ENCODE data around the gene SLAIN2. TPM values are rescaled to one million over a fixed set of nuclear protein-coding genes. Genes with fewer than 3 reads are reported as not detected.

SLAIN2 gene
- total RNA-seq, 4 donors from 2014 or later = 28.4 to 355 (median 55.8) TPM

DNA sequence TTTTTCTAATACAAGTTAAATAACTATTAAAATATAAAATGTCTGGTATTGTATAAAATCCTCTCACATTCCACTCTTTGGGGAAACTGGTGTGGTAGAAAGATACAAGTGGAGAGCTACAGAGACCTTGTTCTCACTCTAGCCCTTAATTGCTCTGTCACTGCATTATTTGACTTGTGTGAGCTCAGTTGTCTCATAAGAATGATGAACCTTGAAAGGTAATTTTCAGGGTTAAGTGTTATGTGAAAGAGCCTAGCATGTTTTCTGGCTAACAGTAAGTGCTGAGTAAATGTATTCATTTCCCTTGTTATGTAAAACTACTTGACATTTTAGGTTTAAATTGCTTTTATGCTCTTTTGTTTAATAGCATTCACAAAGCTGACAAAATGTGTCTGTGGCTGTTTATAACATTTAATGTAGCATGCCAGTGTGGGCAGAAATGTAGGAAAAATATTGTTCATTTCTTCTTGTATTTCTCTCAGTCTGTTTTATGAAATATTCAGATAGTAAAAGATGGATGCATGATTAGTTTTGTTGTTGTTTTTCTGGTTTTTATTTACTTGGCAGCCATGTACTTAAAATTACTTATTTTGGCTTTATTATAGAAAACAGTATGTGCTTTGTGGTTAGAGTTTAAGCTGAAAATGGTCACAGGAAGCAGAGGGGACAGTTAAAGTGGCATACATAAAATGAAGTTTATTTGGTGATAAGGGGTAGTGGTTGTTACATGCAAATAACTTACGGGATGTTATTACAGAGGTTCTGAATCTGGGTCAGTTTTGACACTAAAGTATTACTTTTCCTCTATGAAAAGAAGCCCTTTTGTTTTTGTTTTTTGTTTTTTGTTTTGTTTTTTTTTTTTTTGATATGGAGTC, 29.2 kb downstream of the SLAIN2 start:
- WGBS, 2 donors (ENCODE audit: low coverage in 1 of 2) = 27 to 33% methylated on average over 1 of the region's 1 CpG
- in situ Hi-C loops (cut with MboI; ENCODE audit: low pct_ligation_motif_present in 1 of 4, low pct_unique_long_range_greater_than_20kb in 1 of 4, low sequenced_read_pairs in 3 of 4) = no loop called here
- Histone ChIP-seq H3K27me3 (no peaks in the 10 kb centered on the region), H3K36me3 (no peaks in the 10 kb centered on the region), H3K9me3 (no peaks in the 10 kb centered on the region), H3K4me3 (no peak overlapping the region), H3K27ac (no peak overlapping the region), H3K4me1 (peaks cover 9 to 70% (median 30%) of the 10 kb centered on the region in 4 donors)
- no peak for DNase-seq
- TF ChIP-seq, protein P1, sequence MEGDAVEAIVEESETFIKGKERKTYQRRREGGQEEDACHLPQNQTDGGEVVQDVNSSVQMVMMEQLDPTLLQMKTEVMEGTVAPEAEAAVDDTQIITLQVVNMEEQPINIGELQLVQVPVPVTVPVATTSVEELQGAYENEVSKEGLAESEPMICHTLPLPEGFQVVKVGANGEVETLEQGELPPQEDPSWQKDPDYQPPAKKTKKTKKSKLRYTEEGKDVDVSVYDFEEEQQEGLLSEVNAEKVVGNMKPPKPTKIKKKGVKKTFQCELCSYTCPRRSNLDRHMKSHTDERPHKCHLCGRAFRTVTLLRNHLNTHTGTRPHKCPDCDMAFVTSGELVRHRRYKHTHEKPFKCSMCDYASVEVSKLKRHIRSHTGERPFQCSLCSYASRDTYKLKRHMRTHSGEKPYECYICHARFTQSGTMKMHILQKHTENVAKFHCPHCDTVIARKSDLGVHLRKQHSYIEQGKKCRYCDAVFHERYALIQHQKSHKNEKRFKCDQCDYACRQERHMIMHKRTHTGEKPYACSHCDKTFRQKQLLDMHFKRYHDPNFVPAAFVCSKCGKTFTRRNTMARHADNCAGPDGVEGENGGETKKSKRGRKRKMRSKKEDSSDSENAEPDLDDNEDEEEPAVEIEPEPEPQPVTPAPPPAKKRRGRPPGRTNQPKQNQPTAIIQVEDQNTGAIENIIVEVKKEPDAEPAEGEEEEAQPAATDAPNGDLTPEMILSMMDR (IDR thresholded peaks at IDR 0.05) = no peak
- TF ChIP-seq EP300 (IDR thresholded peaks at IDR 0.05; ENCODE audit: low read depth) (no peak), POLR2AphosphoS5 (IDR thresholded peaks at IDR 0.05) (no peak), POLR2A (IDR thresholded peaks at IDR 0.05) (no peak)
- intact Hi-C loops (cut with DNase I; ENCODE audit: low total_unique reads) = no loop called here

DNA sequence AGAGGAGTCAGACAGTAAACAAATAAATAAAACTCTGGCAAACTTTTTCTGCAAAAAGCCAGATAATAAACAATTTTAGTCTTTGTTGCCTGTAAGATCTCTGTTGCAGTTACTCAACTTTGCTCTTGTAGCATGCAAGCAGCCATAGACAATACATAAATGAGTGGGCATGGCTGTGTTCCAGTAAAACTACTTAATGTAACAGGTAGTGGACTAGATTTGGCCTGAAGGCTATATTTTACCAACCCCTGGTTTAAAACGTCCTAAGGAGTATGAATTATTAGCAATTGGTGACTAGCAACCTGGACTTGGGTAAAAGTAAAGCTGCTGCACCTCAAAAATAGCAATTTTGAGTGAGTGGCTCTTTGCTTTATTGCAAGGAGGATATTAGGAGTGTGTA, 30.9 kb downstream of the SLAIN2 start:
- in situ Hi-C loops (cut with MboI; ENCODE audit: low pct_ligation_motif_present in 1 of 4, low pct_unique_long_range_greater_than_20kb in 1 of 4, low sequenced_read_pairs in 3 of 4) = no loop called here
- Histone ChIP-seq H3K9me3 (no peaks in the 10 kb centered on the region), H3K27ac (no peak overlapping the region), H3K27me3 (no peaks in the 10 kb centered on the region), H3K36me3 (no peaks in the 10 kb centered on the region), H3K4me3 (no peak overlapping the region), H3K4me1 (peaks cover 7 to 62% (median 28%) of the 10 kb centered on the region in 4 donors)
- WGBS, 2 donors (ENCODE audit: low coverage in 1 of 2) = 33 to 40% methylated on average over 1 of the region's 1 CpG
- no peak for DNase-seq
- TF ChIP-seq EP300 (IDR thresholded peaks at IDR 0.05; ENCODE audit: low read depth) (no peak), POLR2AphosphoS5 (IDR thresholded peaks at IDR 0.05) (no peak), POLR2A (IDR thresholded peaks at IDR 0.05) (no peak)
- TF ChIP-seq, protein P1 (IDR thresholded peaks at IDR 0.05) = no peak
- intact Hi-C loops (cut with DNase I; ENCODE audit: low total_unique reads) = no loop called here

DNA sequence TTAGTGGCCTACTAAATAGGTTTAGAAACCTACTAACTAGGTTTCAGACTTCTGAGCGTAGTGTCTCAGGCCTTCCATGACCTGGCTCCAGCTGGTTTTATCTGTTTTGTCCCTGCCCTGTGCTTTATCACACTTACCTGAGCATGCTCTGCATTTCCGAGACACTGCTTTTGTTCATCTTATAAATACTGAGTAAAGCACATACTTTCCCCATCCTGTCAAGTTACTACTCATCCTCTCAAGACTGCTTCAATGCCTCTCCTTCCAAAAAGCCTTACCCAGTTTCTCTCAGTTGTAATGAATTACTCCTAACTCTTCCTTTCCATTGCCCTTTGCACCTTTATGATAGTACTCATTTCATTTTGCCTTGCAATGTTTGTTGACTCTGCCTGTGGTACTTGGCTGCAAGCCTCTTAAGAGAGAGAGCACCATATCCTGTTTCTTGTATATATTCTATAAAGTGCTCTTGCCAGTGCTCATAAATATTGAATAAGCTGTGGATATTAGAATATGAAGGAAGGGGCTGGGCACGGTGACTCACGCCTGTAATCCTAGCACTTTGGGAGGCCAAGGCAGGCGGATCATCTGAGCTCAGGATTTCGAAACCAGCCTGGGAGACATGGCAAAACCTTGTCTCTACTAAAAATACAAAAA, 34.4 kb downstream of the SLAIN2 start:
- intact Hi-C loops (cut with DNase I; ENCODE audit: low total_unique reads) (no loop called here), in situ Hi-C loops (cut with MboI; ENCODE audit: low pct_ligation_motif_present in 1 of 4, low pct_unique_long_range_greater_than_20kb in 1 of 4, low sequenced_read_pairs in 3 of 4) (no loop called here)
- Histone ChIP-seq H3K9me3 (no peaks in the 10 kb centered on the region), H3K27ac (peak overlapping the region; percentile 72 to 80 (median 76)), H3K27me3 (no peaks in the 10 kb centered on the region), H3K4me1 (peaks cover 7 to 40% (median 21%) of the 10 kb centered on the region in 4 donors), H3K4me3 (no peak overlapping the region), H3K36me3 (no peaks in the 10 kb centered on the region)
- TF ChIP-seq EP300 (IDR thresholded peaks at IDR 0.05; ENCODE audit: low read depth) = no peak
- TF ChIP-seq POLR2AphosphoS5 (IDR thresholded peaks at IDR 0.05) = peak in 2 of 3 donors; percentile 10 to 46
- TF ChIP-seq, protein P1 (IDR thresholded peaks at IDR 0.05) = no peak
- TF ChIP-seq POLR2A (IDR thresholded peaks at IDR 0.05) = no peak
- 39 to 59% methylated on average over 6 of the region's 6 CpGs for WGBS, 2 donors (ENCODE audit: low coverage in 1 of 2)
- peak; percentile 71 for DNase-seq

DNA sequence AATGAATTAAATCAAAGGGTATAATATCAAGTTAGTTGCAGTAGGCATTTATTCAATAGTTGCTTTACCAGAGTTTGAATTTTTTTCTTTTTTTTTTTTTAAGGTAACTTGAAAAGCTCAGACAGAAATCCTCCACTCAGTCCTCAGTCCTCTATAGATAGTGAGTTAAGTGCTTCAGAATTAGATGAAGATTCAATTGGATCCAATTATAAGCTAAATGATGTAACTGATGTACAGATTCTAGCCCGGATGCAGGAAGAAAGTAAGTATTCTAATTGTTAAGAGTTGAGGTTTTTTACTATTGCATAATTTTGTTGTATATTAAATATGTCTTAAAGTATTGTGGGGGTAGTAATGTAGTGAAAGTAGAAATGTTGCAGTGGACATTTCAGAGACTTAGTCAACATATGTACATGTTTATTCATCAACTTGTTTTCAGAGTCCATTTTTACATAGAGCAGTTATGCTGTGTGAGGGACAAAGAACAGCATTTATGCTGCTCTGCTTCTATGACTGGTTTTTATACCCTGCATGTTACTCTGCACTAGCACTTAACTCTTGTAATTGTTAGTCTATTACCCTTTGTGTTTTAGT, 38.4 kb downstream of the SLAIN2 start:
- Histone ChIP-seq H3K4me3 (no peak overlapping the region), H3K36me3 (peaks cover 0 to 19% (median 6%) of the 10 kb centered on the region in 4 donors), H3K27me3 (no peaks in the 10 kb centered on the region), H3K9me3 (no peaks in the 10 kb centered on the region), H3K4me1 (peaks cover 6 to 18% (median 9%) of the 10 kb centered on the region in 4 donors), H3K27ac (no peak overlapping the region)
- in situ Hi-C loops (cut with MboI; ENCODE audit: low pct_ligation_motif_present in 1 of 4, low pct_unique_long_range_greater_than_20kb in 1 of 4, low sequenced_read_pairs in 3 of 4) = no loop called here
- TF ChIP-seq, protein P1 (IDR thresholded peaks at IDR 0.05) = no peak
- TF ChIP-seq EP300 (IDR thresholded peaks at IDR 0.05; ENCODE audit: low read depth) (no peak), POLR2A (IDR thresholded peaks at IDR 0.05) (no peak), POLR2AphosphoS5 (IDR thresholded peaks at IDR 0.05) (no peak)
- DNase-seq = no peak
- intact Hi-C loops (cut with DNase I; ENCODE audit: low total_unique reads) = no loop called here
- 79 to 88% methylated on average over 1 of the region's 1 CpG for WGBS, 2 donors (ENCODE audit: low coverage in 1 of 2)

Measured in transverse colon (tissue), 4 donors.